GM10266 (cell line): ENCODE data around the gene KCNS1.

ENCODE experiments used
- DNase-seq: peaks from one replicate; pipeline ENCODE4 v3.0.0; 2012; ENCODE audit errors: extremely low spot score
- TF ChIP-seq, protein P1 (sequence below): IDR thresholded peaks from 2 replicates; pipeline ENCODE4 v1.5.1; 2012; ENCODE audit warnings: mild to moderate bottlenecking, low read depth; ENCODE audit not compliant: control insufficient read depth, insufficient read depth; ENCODE audit errors: missing control alignments

Gene KCNS1

DNA sequence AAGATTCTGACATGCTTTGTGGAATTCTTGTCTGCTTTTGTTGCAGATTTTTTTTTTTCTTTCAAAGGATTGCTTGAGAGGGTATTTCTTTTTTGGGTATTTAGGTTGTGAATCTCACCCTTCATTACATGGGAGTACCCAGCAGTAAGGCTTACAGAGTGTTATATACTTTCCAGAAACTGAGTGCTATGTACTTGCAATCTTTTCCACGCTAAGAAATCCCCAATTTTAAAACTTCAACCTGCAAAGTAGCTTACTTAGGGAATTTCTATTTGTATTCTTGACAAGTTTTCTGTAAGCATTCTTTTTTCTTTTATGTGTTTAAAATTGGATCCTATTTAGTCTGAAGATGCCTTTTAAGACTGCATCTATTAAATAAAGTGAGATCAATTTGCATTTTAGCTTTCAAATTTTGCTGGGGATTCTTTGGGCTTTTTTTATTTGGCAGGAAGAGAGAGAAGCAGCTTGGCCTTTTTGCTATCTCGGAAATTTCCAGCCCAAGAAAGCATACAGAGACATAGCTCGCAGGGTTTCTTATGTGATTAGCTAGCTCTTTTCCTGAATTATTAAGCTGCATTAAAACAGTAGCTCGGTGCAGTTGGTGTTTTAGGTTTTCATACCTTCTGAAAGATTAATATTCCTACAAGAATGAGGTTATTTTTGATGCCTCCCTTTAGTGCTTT is 42.6 kb downstream of the KCNS1 start:
- DNase-seq, result no peak

DNA sequence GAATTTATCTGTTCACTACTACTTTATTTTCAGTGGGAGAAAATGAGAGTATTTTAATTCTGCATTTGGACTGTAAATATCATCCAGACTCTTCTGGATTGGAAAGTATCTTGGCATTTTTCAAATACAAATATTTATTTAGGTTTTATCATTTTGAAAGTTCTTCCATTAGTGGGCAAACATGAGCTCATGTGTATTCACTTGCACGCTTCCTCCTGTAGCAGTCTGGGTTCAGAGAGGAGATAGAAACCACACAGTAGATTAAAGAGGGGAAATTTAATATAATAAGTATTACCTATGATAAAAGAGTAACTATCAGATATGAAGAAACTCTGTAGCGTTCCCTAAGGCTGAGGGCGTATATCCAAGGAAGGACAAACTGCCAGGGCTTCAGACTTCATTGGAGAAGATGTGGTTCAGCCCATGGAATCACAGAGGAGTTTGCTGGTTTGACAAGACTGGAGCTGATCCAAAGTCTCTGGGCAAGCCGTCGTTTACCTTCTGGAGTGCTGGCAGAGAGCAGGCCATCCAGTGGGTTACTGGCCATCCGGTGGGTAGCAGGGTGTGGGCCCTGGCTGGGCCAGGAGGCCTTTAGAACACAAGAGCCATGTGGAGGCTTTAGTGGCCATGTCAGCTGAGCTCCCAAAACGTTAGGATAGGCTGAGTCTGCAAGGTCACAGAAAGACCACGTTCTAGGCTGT is 44.3 kb downstream of the KCNS1 start:
- TF ChIP-seq, protein P1, sequence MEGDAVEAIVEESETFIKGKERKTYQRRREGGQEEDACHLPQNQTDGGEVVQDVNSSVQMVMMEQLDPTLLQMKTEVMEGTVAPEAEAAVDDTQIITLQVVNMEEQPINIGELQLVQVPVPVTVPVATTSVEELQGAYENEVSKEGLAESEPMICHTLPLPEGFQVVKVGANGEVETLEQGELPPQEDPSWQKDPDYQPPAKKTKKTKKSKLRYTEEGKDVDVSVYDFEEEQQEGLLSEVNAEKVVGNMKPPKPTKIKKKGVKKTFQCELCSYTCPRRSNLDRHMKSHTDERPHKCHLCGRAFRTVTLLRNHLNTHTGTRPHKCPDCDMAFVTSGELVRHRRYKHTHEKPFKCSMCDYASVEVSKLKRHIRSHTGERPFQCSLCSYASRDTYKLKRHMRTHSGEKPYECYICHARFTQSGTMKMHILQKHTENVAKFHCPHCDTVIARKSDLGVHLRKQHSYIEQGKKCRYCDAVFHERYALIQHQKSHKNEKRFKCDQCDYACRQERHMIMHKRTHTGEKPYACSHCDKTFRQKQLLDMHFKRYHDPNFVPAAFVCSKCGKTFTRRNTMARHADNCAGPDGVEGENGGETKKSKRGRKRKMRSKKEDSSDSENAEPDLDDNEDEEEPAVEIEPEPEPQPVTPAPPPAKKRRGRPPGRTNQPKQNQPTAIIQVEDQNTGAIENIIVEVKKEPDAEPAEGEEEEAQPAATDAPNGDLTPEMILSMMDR, result no peak
- DNase-seq, result no peak

More for the DNA sequence above, 42.6 kb downstream of the KCNS1 start:
- TF ChIP-seq, protein P1, result no peak

DNA sequence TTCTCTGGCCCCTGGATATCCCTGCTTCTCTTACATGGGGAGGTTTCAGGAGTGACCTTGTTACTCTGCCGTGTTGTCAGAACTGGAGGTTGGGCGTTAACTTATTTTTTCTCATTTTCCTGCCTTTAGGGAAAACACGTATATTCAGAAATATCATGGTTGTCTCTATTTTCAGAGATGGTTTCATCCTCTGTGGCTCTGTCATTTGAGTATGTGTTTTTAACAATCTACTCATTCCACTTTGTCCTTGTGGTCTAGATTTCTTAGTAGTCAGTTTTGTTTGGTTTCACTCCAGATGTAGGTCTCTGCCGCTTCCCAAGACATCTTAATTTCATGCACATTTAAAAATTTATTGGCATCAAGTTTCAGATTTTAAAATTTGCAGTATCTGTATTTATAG is 45.9 kb downstream of the KCNS1 start:
- TF ChIP-seq, protein P1, result no peak
- no peak for DNase-seq

DNA sequence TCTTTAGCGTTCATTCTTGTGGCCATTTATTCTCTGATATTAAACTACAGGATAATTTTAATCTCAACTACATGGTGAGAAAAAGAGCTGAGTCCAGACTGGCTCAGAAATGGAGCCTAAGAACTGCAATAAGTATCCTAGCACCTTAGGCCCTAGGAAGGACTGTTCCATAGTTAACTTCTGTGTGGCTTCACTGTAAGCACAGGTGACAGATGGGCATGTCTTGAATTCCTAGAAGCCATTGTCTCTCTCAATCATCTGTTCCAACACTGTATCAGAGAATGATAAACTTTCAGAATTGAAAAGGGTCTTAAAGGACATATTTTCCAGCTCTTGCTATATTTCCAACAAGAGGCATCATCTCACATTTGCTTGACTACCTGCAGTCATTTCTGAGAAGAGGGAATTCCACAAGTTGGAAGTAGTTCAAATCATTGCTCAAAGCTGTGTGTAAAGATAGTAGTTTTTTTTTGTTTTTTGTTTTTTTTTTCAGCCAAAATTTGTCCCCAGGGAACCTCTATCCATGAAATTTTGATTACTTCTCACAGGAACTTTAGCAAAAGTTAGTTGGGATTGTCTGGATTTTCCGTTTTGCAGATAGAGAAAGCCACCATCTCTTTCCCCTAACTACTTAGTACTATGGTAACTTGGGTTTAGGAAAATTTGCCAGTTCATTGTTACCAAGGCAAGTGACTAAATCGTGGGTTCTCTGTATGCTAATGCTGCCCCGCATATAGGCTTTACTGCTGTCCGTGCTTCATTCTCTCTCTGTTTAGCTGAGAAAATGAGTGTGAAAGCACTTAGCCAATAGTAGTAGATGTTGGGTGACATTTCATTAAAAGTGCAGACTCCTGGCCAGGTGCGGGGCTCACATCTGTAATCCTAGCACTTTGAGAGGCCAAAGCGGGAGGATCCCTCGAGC is 47.2 kb downstream of the KCNS1 start:
- no peak for DNase-seq
- TF ChIP-seq, protein P1, result no peak

DNA sequence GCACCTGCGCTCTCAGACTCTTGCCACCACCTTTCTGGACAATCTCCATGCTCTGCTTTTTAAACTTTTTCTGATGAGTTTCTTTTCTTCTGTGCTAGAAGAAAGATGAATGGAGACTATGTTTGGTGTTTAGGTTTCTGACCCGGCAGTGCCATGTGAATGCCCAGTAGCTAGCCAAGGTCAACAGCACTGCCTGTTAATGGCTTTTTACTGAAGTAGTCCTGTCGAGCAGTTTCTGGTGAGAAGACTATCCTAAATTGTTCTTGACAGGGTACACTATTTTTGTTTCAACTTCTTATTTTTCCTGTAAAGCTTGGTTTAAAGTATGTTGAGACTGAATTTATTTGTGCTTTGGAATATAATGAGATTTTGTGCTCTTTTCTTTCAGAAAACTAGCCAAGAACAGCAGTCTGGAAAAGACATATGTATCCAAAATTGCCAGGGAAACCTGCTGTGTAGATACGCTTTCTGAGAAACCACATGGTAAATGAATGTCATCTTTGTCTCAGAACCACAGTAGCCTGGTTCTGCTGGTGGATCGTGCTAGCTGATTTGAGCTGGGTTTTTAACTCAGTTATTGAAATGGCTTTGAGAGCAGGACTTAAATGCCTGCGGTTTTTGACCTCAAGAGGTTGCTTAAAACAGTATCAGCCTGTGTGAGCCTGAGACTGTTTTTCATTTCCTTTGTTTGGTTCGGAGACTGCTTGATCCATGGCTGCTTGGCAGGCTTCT is 48.1 kb downstream of the KCNS1 start:
- TF ChIP-seq, protein P1, result no peak
- DNase-seq, result peak; percentile 43

DNA sequence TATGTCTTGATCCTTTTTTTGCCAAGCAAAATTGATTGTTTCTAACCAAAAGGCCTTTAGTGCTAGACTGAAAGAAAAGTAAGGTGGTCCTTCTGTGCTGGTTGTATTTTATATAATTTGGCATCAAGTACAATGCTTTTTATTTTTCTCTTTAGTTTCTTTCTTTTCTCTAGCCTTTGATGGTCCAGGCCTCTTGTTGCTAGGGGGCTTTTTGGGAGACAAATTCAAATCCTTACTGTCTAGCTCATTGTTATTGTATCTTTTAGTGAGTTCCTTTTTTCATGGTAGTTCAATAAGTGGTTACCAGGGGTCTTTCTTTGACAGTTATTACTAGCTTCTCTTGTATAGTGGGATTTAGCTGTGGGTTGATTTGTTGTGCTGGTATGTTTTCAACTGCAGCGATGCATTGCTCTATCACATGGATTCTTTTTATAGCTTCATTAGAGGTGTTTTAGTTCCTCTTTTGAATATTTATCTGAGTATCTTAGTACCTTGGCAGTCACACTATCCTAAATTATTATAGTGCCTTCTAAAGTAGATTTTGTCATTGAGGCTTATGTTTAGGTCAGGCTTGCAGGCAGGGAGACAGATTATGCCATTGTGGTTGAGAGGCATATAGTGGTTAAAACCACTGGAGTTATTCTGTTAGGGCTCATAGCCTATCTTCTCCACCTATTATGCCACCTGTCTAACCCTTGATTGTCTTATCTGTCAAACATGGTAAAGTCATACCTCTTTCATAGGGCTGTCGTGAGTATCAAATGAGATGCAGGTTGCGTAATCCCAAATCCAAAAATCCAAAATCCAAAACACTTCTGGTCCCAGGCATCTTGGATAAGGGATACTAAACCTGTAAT is 49.5 kb downstream of the KCNS1 start:
- TF ChIP-seq, protein P1, result no peak
- no peak for DNase-seq
